ENCODE data around the gene MFN1.
"Not testable (repeated sequence)": the region's sequence is repeated elsewhere in the genome, so short reads cannot be mapped to it uniquely, and the experiment has no call there.

MFN1 gene

GRCh38 chr3:179347345-179348194 is at the start of gene MFN1:
Gene MFN1, plus strand, starts transcription at chr3:179347709. Its CDS starts 1,143 bp downstream, at chr3:179348852.
- peak; percentile 96 for DNase-seq (ENCODE audit: low spot score)

GRCh38 chr3:179297971-179298725 is 49.4 kb upstream of the MFN1 start:
- DNase-seq (ENCODE audit: low spot score), result no peak

GRCh38 chr3:179299316-179299715 is 48.2 kb upstream of the MFN1 start:
- DNase-seq (ENCODE audit: low spot score), result no peak

GRCh38 chr3:179299999-179300613 is 47.4 kb upstream of the MFN1 start:
- no peak for DNase-seq (ENCODE audit: low spot score)

- no peak for DNase-seq (ENCODE audit: low spot score)
Measured at GRCh38 chr3:179301645-179302044, 45.9 kb upstream of the MFN1 start.

- DNase-seq (ENCODE audit: low spot score), result no peak
Measured at GRCh38 chr3:179302111-179302510, 45.4 kb upstream of the MFN1 start.

GRCh38 chr3:179304605-179305004 is 42.9 kb upstream of the MFN1 start:
- no peak for DNase-seq (ENCODE audit: low spot score)

- DNase-seq (ENCODE audit: low spot score), result not testable (repeated sequence)
Measured at GRCh38 chr3:179307362-179307761, 40.1 kb upstream of the MFN1 start.

- DNase-seq (ENCODE audit: low spot score), result no peak
Measured at GRCh38 chr3:179308001-179308400, 39.5 kb upstream of the MFN1 start.

GRCh38 chr3:179309225-179310078 is 38.1 kb upstream of the MFN1 start:
- DNase-seq (ENCODE audit: low spot score), result no peak

GRCh38 chr3:179318876-179319275 is 28.6 kb upstream of the MFN1 start:
- no peak for DNase-seq (ENCODE audit: low spot score)

GRCh38 chr3:179321668-179322285 is 25.7 kb upstream of the MFN1 start:
- peak; percentile 52 for DNase-seq (ENCODE audit: low spot score)

- peak; percentile 97 for DNase-seq (ENCODE audit: low spot score)
Measured at GRCh38 chr3:179322286-179323196, 25.0 kb upstream of the MFN1 start, which contains the start of gene ZNF639. Gene ZNF639, plus strand, starts transcription at chr3:179323031. Its CDS starts 5,263 bp downstream, at chr3:179328294.

GRCh38 chr3:179323197-179324110 is 24.1 kb upstream of the MFN1 start:
- DNase-seq (ENCODE audit: low spot score), result peak; percentile 83

- DNase-seq (ENCODE audit: low spot score), result peak; percentile 14
Measured at GRCh38 chr3:179324270-179324754, 23.2 kb upstream of the MFN1 start.

GRCh38 chr3:179330438-179330837 is 17.1 kb upstream of the MFN1 start:
- no peak for DNase-seq (ENCODE audit: low spot score)

- DNase-seq (ENCODE audit: low spot score), result no peak
Measured at GRCh38 chr3:179332240-179332639, 15.3 kb upstream of the MFN1 start.

- no peak for DNase-seq (ENCODE audit: low spot score)
Measured at GRCh38 chr3:179333084-179333483, 14.4 kb upstream of the MFN1 start.
